Heart right ventricle (tissue), 16 donors: ENCODE results near the gene NWD2. TPM values are rescaled to one million over a fixed set of nuclear protein-coding genes. Genes with fewer than 3 reads are reported as not detected.

Experiments used
- ATAC-seq, 8 donors: fragments of 200-7000 bp; cut with Tn5 transposase; one replicate each; pipeline ENCODE4 v1.9.1; 2020; ENCODE audit warnings: mild to moderate bottlenecking in 8 of 8, moderate library complexity in 8 of 8, moderate number of reproducible peaks in 1 of 8
- DNase-seq, 2 donors: peaks; one replicate each; pipeline ENCODE4 v3.0.0-alpha.2; 2020
- H3K27ac ChIP-seq, 10 donors: fragments of 200-600 bp; sonication (generic) in 2 of 10; one replicate each; pipeline versions ENCODE4 v1.5.0 to v1.8.0; 2020 to 2022; ENCODE audit warnings: mild to moderate bottlenecking in 3 of 10
- H3K27me3 ChIP-seq, 7 donors: fragments of 200-600 bp; one replicate each; pipeline ENCODE4 v1.8.0; 2021 to 2022; ENCODE audit warnings: mild to moderate bottlenecking in 2 of 7
- H3K36me3 ChIP-seq, 9 donors: fragments of 200-600 bp; sonication (generic) in 1 of 9; one replicate each; pipeline versions ENCODE4 v1.5.0 to v1.8.0; 2020 to 2022; ENCODE audit warnings: mild to moderate bottlenecking in 2 of 9
- H3K4me1 ChIP-seq, 9 donors: fragments of 200-600 bp; sonication (generic) in 1 of 9; one replicate each; pipeline versions ENCODE4 v1.5.0 to v1.8.0; 2020 to 2022; ENCODE audit warnings: mild to moderate bottlenecking in 4 of 9
- H3K4me3 ChIP-seq, 10 donors: fragments of 200-600 bp; sonication (generic) in 2 of 10; one replicate each; pipeline versions ENCODE4 v1.5.0 to v1.8.0; 2020 to 2022; ENCODE audit warnings: mild to moderate bottlenecking in 7 of 10, moderate library complexity in 2 of 10
- H3K9me3 ChIP-seq, 11 donors: fragments of 200-600 bp in 10 of 11; sonication (generic) in 2 of 11; one replicate each; pipeline versions ENCODE4 v1.5.0 to v1.8.0; 2013 to 2022; ENCODE audit warnings: mild to moderate bottlenecking in 2 of 11, control low read depth in 1 of 11, moderate library complexity in 1 of 11
- WGBS, 2 donors: extraction: QIAGEN DNeasy Blood & Tissue Kit; methylation state at CpG; one replicate each; pipeline ENCODE4 v1.1.7; 2013; ENCODE audit warnings: inconsistent platforms in 1 of 2; 5-methylcytosine and 5-hydroxymethylcytosine counted together
- intact Hi-C, 10 donors: fragments of 100-400 bp; cut with DNase I; formaldehyde crosslinking; loops; one replicate each; pipeline versions ENCODE4 v1.11.1 to v1.14.2; 2022
- polyA plus RNA-seq, 2 donors: library from polyadenylated mRNA; stranded (reverse); fragments of 200-250 nt; gene quantifications; one replicate each; pipeline ENCODE4 v1.2.3, GENCODE V29; 2013
- total RNA-seq, 10 donors: library from RNA; stranded (reverse); fragmentation: NEBNext Ultra II Directional in 3 of 10; extraction: Animal tissue kit (Norgen Biotek cat#: 25700) in 3 of 10; gene quantifications; one replicate each; pipeline versions ENCODE4 v1.2.1 to v1.2.4, GENCODE V29; 2021 to 2023
- TF ChIP-seq, protein P1 (sequence below), 9 donors: fragments of 200-600 bp; sonication (generic) in 2 of 9; IDR thresholded peaks; one replicate each; pipeline versions ENCODE4 v1.5.0 to v1.8.0; 2021 to 2022; ENCODE audit warnings: antibody characterized with exemption in 9 of 9, mild to moderate bottlenecking in 5 of 9, moderate library complexity in 1 of 9
- donor health status: Arrhythmogenic right ventricular cardiomyopathy.
- donor health status: ischemic (EF 13 %, LVEDD 7.1; RV severe dilation, severe dysfunction).
- donor health status: healthy with polysubstance abuse.
- donor health status: DM: no; HTN: yes; CAD: no.
- donor health status: DM: no; HTN: no; CAD: no.
- donor health status: ischemic (EF 25% LVEDD 6.9; RV normal size, moderate dysfunction).
- donor health status: ischemic (EF 25% LVEDD 5.7; RV mildly dilated, moderate dysfunction).
- donor health status: healthy.
- donor health status: DM: yes; HTN: yes; CAD: no.
- donor health status: Ischemic cardiomyopathy.
- donor health status: ischemic (EF 35%, LVEDD 5.7; RV mildly dilated, moderate dysfunction).
- donor health status: nonischemic (EF 11% LVEDD 7.7; RV severe dilation, severe dysfunction).
- donor health status: DM: yes; HTN: yes; CAD: no.
- donor health status: PGD.
- donor health status: ischemic (EF 29% LVEDD 5.4; RV normal size, mild dysfunction).
- donor health status: nonischemic (EF 23%, LVEDD 6.1; RV moderate dilation, normal function).

Gene NWD2
- total and polyA plus RNA-seq, 12 donors = 0.02 to 0.37 (median 0.04) TPM; not detected in 7

DNA sequence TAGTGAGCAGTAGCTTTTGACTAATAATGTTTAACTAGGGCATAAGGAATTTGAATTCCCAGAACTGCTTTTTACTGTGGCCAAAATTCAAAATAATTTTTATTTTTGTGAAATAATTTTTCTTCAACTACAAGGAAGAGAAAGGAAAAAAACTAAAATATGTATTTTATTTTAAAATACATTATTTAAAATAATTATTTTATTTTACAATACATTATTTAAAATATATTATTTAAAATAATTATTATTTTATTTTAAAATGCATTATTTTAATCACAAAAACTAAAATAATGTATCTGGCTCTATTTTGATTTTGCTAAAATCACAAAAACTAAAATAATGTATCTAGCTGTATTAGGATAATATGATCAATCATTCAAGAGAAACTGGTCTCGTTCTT lies 231.2 kb downstream of the NWD2 start:
- DNase-seq = no peak
- Histone ChIP-seq H3K9me3 (no peaks in the 10 kb centered on the region), H3K36me3 (no peaks in the 10 kb centered on the region), H3K27me3 (peaks cover 0 to 26% (median 0%) of the 10 kb centered on the region in 7 donors), H3K27ac (no peak overlapping the region), H3K4me3 (no peak overlapping the region), H3K4me1 (peaks cover 0 to 6% (median 0%) of the 10 kb centered on the region in 9 donors)
- TF ChIP-seq, protein P1, sequence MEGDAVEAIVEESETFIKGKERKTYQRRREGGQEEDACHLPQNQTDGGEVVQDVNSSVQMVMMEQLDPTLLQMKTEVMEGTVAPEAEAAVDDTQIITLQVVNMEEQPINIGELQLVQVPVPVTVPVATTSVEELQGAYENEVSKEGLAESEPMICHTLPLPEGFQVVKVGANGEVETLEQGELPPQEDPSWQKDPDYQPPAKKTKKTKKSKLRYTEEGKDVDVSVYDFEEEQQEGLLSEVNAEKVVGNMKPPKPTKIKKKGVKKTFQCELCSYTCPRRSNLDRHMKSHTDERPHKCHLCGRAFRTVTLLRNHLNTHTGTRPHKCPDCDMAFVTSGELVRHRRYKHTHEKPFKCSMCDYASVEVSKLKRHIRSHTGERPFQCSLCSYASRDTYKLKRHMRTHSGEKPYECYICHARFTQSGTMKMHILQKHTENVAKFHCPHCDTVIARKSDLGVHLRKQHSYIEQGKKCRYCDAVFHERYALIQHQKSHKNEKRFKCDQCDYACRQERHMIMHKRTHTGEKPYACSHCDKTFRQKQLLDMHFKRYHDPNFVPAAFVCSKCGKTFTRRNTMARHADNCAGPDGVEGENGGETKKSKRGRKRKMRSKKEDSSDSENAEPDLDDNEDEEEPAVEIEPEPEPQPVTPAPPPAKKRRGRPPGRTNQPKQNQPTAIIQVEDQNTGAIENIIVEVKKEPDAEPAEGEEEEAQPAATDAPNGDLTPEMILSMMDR (IDR thresholded peaks at IDR 0.05) = no peak
- WGBS, 2 donors = 81 to 87% methylated on average over 1 of the region's 1 CpG
- intact Hi-C loops = no loop called here
- ATAC-seq = no peak

DNA sequence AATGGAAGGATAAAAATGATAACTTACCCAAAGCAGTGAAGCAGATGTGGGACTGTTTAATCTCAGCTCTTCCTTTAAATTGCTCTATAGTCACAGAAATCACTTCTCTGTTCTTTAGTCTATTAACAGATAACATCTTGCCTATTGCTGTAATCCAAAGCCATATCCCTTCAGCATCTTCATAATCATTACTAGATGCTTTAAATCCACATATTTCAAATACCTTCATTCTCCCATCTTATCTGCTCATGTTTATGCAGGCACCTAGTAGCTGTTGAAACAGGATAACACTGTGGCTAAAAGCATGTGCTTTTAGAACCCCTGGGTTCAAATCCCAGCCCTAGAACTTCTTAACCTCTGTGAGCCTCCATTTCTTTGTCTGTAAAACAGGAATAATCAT lies 231.7 kb downstream of the NWD2 start:
- DNase-seq (no peak), ATAC-seq (no peak)
- H3K36me3 ChIP-seq = no peaks in the 10 kb centered on the region
- H3K27ac ChIP-seq = no peak overlapping the region
- TF ChIP-seq, protein P1 (IDR thresholded peaks at IDR 0.05) = no peak
- intact Hi-C loops = no loop called here
- H3K4me3 ChIP-seq = no peak overlapping the region
- H3K9me3 ChIP-seq = no peaks in the 10 kb centered on the region
- H3K4me1 ChIP-seq = peaks cover 0 to 6% (median 0%) of the 10 kb centered on the region in 9 donors
- H3K27me3 ChIP-seq = peaks cover 0 to 21% (median 0%) of the 10 kb centered on the region in 7 donors

DNA sequence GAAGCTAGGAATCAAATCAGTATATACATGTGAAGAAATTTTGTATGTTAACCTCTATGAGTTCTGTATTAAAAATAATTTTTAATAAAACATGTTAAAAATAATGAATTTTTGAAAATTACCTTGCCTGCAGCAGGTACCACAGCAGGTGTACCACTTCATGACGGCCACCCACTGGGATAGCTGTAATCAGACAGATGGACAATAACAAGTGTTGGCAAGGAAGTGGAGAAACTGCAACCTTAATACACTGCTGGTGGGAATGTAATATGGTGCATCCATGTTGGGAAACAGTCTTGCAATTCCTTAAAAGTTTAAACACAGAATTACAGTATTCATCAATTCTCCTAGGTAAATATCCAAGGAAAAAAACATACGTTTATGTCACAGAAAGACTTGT lies 232.1 kb downstream of the NWD2 start:
- Histone ChIP-seq H3K4me1 (peaks cover 0 to 6% (median 0%) of the 10 kb centered on the region in 9 donors), H3K4me3 (no peak overlapping the region), H3K9me3 (no peaks in the 10 kb centered on the region), H3K36me3 (no peaks in the 10 kb centered on the region), H3K27me3 (peaks cover 0 to 21% (median 0%) of the 10 kb centered on the region in 7 donors), H3K27ac (no peak overlapping the region)
- intact Hi-C loops = no loop called here
- TF ChIP-seq, protein P1 (IDR thresholded peaks at IDR 0.05) = no peak
- no peak for ATAC-seq
- DNase-seq = no peak
- 83 to 93% methylated on average over 2 of the region's 2 CpGs for WGBS, 2 donors

GRCh38 chr4:37477126-37477525 lies 232.6 kb downstream of the NWD2 start:
- Histone ChIP-seq H3K27me3 (peaks cover 0 to 21% (median 0%) of the 10 kb centered on the region in 7 donors), H3K4me3 (no peak overlapping the region), H3K4me1 (peaks cover 0 to 6% (median 0%) of the 10 kb centered on the region in 9 donors), H3K36me3 (no peaks in the 10 kb centered on the region), H3K27ac (no peak overlapping the region), H3K9me3 (no peaks in the 10 kb centered on the region)
- DNase-seq (no peak), ATAC-seq (no peak)
- TF ChIP-seq, protein P1 (IDR thresholded peaks at IDR 0.05) = no peak
- WGBS, 2 donors = 87 to 89% methylated on average over 3 of the region's 3 CpGs
- intact Hi-C loops = no loop called here
